BJ (cell line): Measurements from ENCODE around the gene NUPR2. TPM values are rescaled to one million over a fixed set of nuclear protein-coding genes. Genes with fewer than 3 reads are reported as not detected.
"Not testable (repeated sequence)": the region's sequence is repeated elsewhere in the genome, so short reads cannot be mapped to it uniquely, and the experiment has no call there.

Experiments used
- CTCF ChIA-PET: fragments of 350-600 bp; formaldehyde crosslinking; extraction: SDS; loops from one replicate; lab custom pipeline; 2021; ENCODE audit warnings: antibody characterized with exemption, inconsistent platforms; lab: Yijun Ruan, JAX
- POLR2A ChIA-PET: fragments of 300-600 bp; sonication (Branson Sonifier 250); formaldehyde crosslinking; extraction: SDS; loops from one replicate; lab custom pipeline; 2021; ENCODE audit warnings: antibody characterized with exemption; lab: Charles Lee
- DNase-seq: peaks from one replicate; pipeline ENCODE4 v3.0.0-alpha.2; 2011; ENCODE audit warnings: low read depth
- H3K27me3 ChIP-seq: 2 replicates; pipeline ENCODE4 v1.6.0; 2011; ENCODE audit warnings: low read length; ENCODE audit not compliant: control insufficient read depth, insufficient read depth
- H3K36me3 ChIP-seq: 2 replicates; pipeline ENCODE4 v1.5.1; 2011; ENCODE audit warnings: low read length; ENCODE audit not compliant: control insufficient read depth, insufficient read depth
- H3K4me3 ChIP-seq: 2 replicates; pipeline ENCODE4 v1.5.1; 2011; ENCODE audit warnings: low read depth, mild to moderate bottlenecking, control low read depth, low read length
- polyA plus RNA-seq: library from polyadenylated mRNA; depleted of rRNA; stranded (reverse); fragments of >200 nt; gene quantifications from 2 replicates; pipeline ENCODE4 v1.2.3, GENCODE V29; 2011; rRNA removed
- TF ChIP-seq, protein P1 (sequence below): IDR thresholded peaks from 2 replicates; pipeline ENCODE4 v1.5.1; 2011; ENCODE audit warnings: low read depth, mild to moderate bottlenecking, control low read depth, inconsistent platforms, low read length, moderate library complexity; ENCODE audit not compliant: insufficient read depth

Gene NUPR2
- polyA plus RNA-seq, 1 experiment = not detected

DNA sequence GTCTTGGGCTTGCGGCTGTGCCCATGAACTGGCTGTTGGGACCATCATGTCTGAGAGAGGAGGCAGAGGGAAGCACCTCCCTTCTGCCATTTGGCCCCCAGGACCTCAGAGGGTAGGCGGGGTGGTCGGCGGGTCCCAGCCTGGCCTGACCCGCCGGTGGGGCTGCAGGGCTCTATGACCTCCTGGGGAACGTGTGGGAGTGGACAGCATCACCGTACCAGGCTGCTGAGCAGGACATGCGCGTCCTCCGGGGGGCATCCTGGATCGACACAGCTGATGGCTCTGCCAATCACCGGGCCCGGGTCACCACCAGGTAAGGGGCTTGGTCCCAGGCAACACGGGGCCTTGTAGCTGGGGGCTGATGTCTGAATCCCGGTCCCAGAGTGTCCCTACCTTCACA, 38.0 kb downstream of the NUPR2 start:
- TF ChIP-seq, protein P1, sequence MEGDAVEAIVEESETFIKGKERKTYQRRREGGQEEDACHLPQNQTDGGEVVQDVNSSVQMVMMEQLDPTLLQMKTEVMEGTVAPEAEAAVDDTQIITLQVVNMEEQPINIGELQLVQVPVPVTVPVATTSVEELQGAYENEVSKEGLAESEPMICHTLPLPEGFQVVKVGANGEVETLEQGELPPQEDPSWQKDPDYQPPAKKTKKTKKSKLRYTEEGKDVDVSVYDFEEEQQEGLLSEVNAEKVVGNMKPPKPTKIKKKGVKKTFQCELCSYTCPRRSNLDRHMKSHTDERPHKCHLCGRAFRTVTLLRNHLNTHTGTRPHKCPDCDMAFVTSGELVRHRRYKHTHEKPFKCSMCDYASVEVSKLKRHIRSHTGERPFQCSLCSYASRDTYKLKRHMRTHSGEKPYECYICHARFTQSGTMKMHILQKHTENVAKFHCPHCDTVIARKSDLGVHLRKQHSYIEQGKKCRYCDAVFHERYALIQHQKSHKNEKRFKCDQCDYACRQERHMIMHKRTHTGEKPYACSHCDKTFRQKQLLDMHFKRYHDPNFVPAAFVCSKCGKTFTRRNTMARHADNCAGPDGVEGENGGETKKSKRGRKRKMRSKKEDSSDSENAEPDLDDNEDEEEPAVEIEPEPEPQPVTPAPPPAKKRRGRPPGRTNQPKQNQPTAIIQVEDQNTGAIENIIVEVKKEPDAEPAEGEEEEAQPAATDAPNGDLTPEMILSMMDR = no peak
- ChIA-PET POLR2A (no interaction called here), CTCF (interaction anchor here (0.8 to 2.8 kb wide), 7 partner anchors 13 to 113 kb away, joined by 3 to 24 read pairs (median 5); partner anchors contain the start of genes CCT6A, NIPSNAP2, PHKG1 and PSPH)
- H3K36me3 ChIP-seq = peaks cover 12% of the 10 kb centered on the region
- no peak overlapping the region for H3K4me3 ChIP-seq
- no peak for DNase-seq
- H3K27me3 ChIP-seq = no peaks in the 10 kb centered on the region

DNA sequence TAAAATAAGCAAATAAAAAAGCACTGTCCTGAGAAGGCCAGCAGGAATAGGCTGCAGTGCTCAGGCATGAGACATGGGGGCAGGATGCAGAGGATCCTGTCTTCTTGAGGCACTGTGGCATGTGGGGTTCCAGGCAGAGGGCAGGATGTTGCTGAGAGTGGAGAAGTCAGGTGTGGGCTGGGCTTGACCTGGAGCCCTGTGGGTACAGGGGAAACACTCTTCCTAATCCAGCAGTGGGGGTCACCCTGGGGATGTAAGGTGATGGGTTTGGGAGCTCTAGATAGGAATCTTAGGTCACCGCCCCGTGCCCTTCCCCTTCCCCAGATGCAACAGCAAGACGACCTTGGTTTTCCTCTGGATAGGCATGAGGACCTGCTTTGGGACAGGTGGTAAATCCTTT, 38.5 kb downstream of the NUPR2 start:
- ChIA-PET POLR2A (no interaction called here), CTCF (interaction anchor here (0.8 to 2.8 kb wide), 5 partner anchors 15 to 113 kb away, joined by 3 to 24 read pairs (median 4); partner anchors contain the start of genes NIPSNAP2 and PHKG1)
- H3K36me3 ChIP-seq = peaks cover 16% of the 10 kb centered on the region
- no peak for DNase-seq
- TF ChIP-seq, protein P1 = no peak
- H3K4me3 ChIP-seq = no peak overlapping the region
- H3K27me3 ChIP-seq = no peaks in the 10 kb centered on the region

DNA sequence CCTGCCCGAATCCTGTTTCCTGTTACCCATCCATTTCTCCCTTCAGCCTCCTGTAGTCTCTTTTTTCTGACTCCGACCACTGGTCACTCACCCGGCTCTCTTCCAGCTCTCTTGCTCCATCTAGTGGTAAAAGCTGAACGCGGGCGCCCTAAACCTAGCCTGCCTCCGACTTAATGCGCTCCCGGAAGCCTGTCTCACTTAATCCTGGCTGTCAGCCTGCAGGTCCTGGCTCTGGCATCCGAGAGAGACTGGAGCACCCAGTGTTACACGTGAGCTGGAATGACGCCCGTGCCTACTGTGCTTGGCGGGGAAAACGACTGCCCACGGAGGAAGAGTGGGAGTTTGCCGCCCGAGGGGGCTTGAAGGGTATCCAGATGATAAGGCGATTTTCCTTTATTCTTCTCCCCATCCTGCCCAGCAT, 41.8 kb downstream of the NUPR2 start:
- TF ChIP-seq, protein P1 = peak; percentile 96
- DNase-seq = no peak

DNA sequence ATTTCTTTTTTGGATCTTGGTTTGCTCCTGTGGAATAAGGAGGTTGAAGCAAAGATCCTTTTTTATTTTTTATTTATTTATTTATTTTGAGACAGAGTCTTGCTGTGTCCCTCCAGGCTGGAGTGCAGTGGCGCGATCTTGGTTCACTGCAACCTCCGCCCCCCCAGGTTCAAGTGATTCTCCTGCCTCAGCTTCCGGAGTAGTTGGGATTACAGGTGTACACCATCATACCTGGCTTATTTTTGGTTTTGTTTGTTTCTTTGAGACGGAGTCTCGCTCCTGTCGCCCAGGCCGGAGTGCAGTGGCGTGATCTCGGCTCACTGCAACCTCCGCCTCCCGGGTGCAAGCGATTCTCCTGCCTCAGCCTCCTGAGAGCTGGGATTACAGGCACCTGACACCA, 49.8 kb downstream of the NUPR2 start:
- DNase-seq, H3K27me3 ChIP-seq, H3K36me3 ChIP-seq, POLR2A ChIA-PET, H3K4me3 ChIP-seq: not testable (repeated sequence)
- CTCF ChIA-PET = interaction anchor here (1.2 to 1.4 kb wide), 2 partner anchors 27 to 101 kb away, joined by 4 read pairs; partner anchors contain the start of gene PHKG1

More for the DNA sequence above, 41.8 kb downstream of the NUPR2 start:
- ChIA-PET POLR2A (no interaction called here), CTCF (interaction anchor here (0.6 to 6.1 kb wide), 21 partner anchors 9 to 438 kb away, joined by 3 to 64 read pairs (median 4); partner anchors contain the start of genes CCT6A, PHKG1, PSPH and SUMF2)
- H3K27me3 ChIP-seq = no peaks in the 10 kb centered on the region
- H3K36me3 ChIP-seq = peaks cover 10% of the 10 kb centered on the region
- H3K4me3 ChIP-seq = no peak overlapping the region

Other genes with a start within 250 kb of the NUPR2 start
- 0.99 and 1.8 TPM in 2 replicates for gene ZNF713, start 229.0 kb downstream of the NUPR2 start, polyA plus RNA-seq
- gene MRPS17, start 164.5 kb downstream of the NUPR2 start, polyA plus RNA-seq = 8.5 and 13.6 TPM in 2 replicates
- gene NIPSNAP2, start 151.8 kb downstream of the NUPR2 start, polyA plus RNA-seq = 31.1 and 53.6 TPM in 2 replicates
- gene PSPH, start 65.0 kb downstream of the NUPR2 start, polyA plus RNA-seq = 62.0 and 76.2 TPM in 2 replicates
- 110 and 159 TPM in 2 replicates for gene CCT6A, start 64.7 kb downstream of the NUPR2 start, polyA plus RNA-seq
- gene SUMF2, start 52.1 kb downstream of the NUPR2 start, polyA plus RNA-seq = 136 and 153 TPM in 2 replicates
- 0.16 and 0.39 TPM in 2 replicates for gene PHKG1, start 23.5 kb downstream of the NUPR2 start, polyA plus RNA-seq
- gene CHCHD2, start 9.9 kb downstream of the NUPR2 start, polyA plus RNA-seq = 299 and 342 TPM in 2 replicates